HFF-Myc (cell line): ENCODE results near the gene PREX1.

Experiments used
- DNase-seq: peaks from one replicate; pipeline ENCODE4 v3.0.0-alpha.2; 2011; ENCODE audit warnings: low read depth; ENCODE audit errors: extremely low read depth
- H3K4me3 ChIP-seq: replicated peaks from 2 replicates; pipeline ENCODE4 v1.5.1; 2011; ENCODE audit warnings: low read depth, mild to moderate bottlenecking, control low read depth, low read length
- CTCF ChIP-seq: IDR thresholded peaks from 2 replicates; pipeline ENCODE4 v1.5.1; 2012; ENCODE audit warnings: mild to moderate bottlenecking, low read depth, low read length, control low read depth; ENCODE audit errors: missing control alignments

PREX1 gene

GRCh38 chr20:48704761-48705160, 123.0 kb downstream of the PREX1 start:
- DNase-seq, result no peak
- H3K4me3 ChIP-seq, result no peak overlapping the region
- no peak for TF ChIP-seq CTCF

GRCh38 chr20:48703511-48704219, 124.1 kb downstream of the PREX1 start:
- no peak for DNase-seq
- H3K4me3 ChIP-seq, result no peak overlapping the region
- TF ChIP-seq CTCF, result no peak

GRCh38 chr20:48703107-48703506, 124.7 kb downstream of the PREX1 start:
- H3K4me3 ChIP-seq, result no peak overlapping the region
- TF ChIP-seq CTCF, result no peak
- DNase-seq, result no peak

- no peak for TF ChIP-seq CTCF
- no peak for DNase-seq
- no peak overlapping the region for H3K4me3 ChIP-seq
Measured at GRCh38 chr20:48702455-48702913, 125.3 kb downstream of the PREX1 start.

GRCh38 chr20:48701702-48702101, 126.1 kb downstream of the PREX1 start:
- no peak for TF ChIP-seq CTCF
- DNase-seq, result no peak
- no peak overlapping the region for H3K4me3 ChIP-seq

GRCh38 chr20:48698507-48699267, 129.1 kb downstream of the PREX1 start:
- no peak overlapping the region for H3K4me3 ChIP-seq
- DNase-seq, result no peak

More at GRCh38 chr20:48698507-48699267, 129.1 kb downstream of the PREX1 start:
- peak; percentile 12 for TF ChIP-seq CTCF
